GM23338 (cell line): ENCODE data around the gene RNGTT. TPM values are rescaled to one million over a fixed set of nuclear protein-coding genes. Genes with fewer than 3 reads are reported as not detected.

Experiments
- ATAC-seq: fragments of 200-7000 bp; cut with Tn5 transposase; 3 replicates; pipeline ENCODE4 v1.9.1; 2020
- DNase-seq: peaks from one replicate; pipeline ENCODE4 v3.0.0-alpha.2; 2015; ENCODE audit warnings: low spot score
- H2AFZ ChIP-seq: fragments of 200-600 bp; sonication (generic); 2 replicates; pipeline ENCODE4 v1.8.0; 2016; ENCODE audit warnings: antibody characterized with exemption, mild to moderate bottlenecking, moderate library complexity
- H3F3A ChIP-seq: fragments of 200-600 bp; sonication (generic); replicated peaks from 2 replicates; pipeline ENCODE4 v1.8.0; 2017; ENCODE audit warnings: antibody characterized with exemption, mixed run types, low read depth
- H3K27ac ChIP-seq: fragments of 200-600 bp; sonication (generic); 2 replicates; pipeline ENCODE4 v1.6.1; 2016; ENCODE audit warnings: low read depth
- H3K27me3 ChIP-seq: fragments of 200-600 bp; sonication (generic); 2 replicates; pipeline ENCODE4 v1.8.0; 2016; ENCODE audit warnings: mild to moderate bottlenecking, mixed run types, moderate library complexity; ENCODE audit not compliant: insufficient read depth
- H3K36me3 ChIP-seq: fragments of 200-600 bp; sonication (generic); 2 replicates; pipeline ENCODE4 v1.8.0; 2016; ENCODE audit warnings: mild to moderate bottlenecking; ENCODE audit not compliant: insufficient read depth
- H3K4me1 ChIP-seq: fragments of 200-600 bp; sonication (generic); 2 replicates; pipeline ENCODE4 v1.8.0; 2016; ENCODE audit warnings: mild to moderate bottlenecking, moderate library complexity; ENCODE audit not compliant: insufficient read depth
- H3K4me2 ChIP-seq: fragments of 200-600 bp; sonication (generic); 2 replicates; pipeline ENCODE4 v1.7.1; 2017; ENCODE audit warnings: mixed run types
- H3K4me3 ChIP-seq: fragments of 200-600 bp; sonication (generic); 2 replicates; pipeline ENCODE4 v1.6.1; 2016; ENCODE audit warnings: mixed run types
- H3K79me2 ChIP-seq: fragments of 200-600 bp; sonication (generic); replicated peaks from 2 replicates; pipeline ENCODE4 v1.8.0; 2017; ENCODE audit warnings: mild to moderate bottlenecking; ENCODE audit not compliant: insufficient read depth
- H3K9me2 ChIP-seq: fragments of 200-600 bp; sonication (generic); 2 replicates; pipeline ENCODE4 v1.8.0; 2017; ENCODE audit not compliant: insufficient read depth
- H4K20me1 ChIP-seq: fragments of 200-600 bp; sonication (generic); replicated peaks from 2 replicates; pipeline ENCODE4 v1.8.0; 2017; ENCODE audit warnings: mild to moderate bottlenecking; ENCODE audit not compliant: insufficient read depth
- H3K27ac Mint-ChIP-seq: 2 replicates; pipeline ENCODE4 v1.8.0; 2020; ENCODE audit warnings: inconsistent platforms, mild to moderate bottlenecking, moderate library complexity, mixed read lengths
- H3K27me3 Mint-ChIP-seq: 3 replicates; pipeline ENCODE4 v1.8.0; 2022; ENCODE audit warnings: low read depth, mild to moderate bottlenecking, moderate library complexity, mixed read lengths, inconsistent platforms; ENCODE audit not compliant: insufficient read depth, poor library complexity
- H3K36me3 Mint-ChIP-seq: 3 replicates; pipeline ENCODE4 v1.8.0; 2021; ENCODE audit warnings: low read depth, mild to moderate bottlenecking, inconsistent platforms, moderate library complexity, mixed read lengths
- H3K4me1 Mint-ChIP-seq: 3 replicates; pipeline ENCODE4 v1.8.0; 2020; ENCODE audit warnings: mild to moderate bottlenecking, inconsistent platforms, mixed read lengths
- H3K4me3 Mint-ChIP-seq: 3 replicates; pipeline ENCODE4 v1.8.0; 2021; ENCODE audit warnings: moderate library complexity, mild to moderate bottlenecking, inconsistent platforms, mixed read lengths
- H3K9me3 Mint-ChIP-seq: 3 replicates; pipeline ENCODE4 v1.8.0; 2020; ENCODE audit warnings: moderate library complexity, mild to moderate bottlenecking, inconsistent platforms, mixed read lengths
- CREB1 ChIP-seq: fragments of 250-450 bp; sonication (Bioruptor Pico); IDR thresholded peaks from 2 replicates; pipeline ENCODE4 v1.5.0; 2020; ENCODE audit warnings: low read depth, mild to moderate bottlenecking, moderate library complexity
- EZH2 ChIP-seq: fragments of 200-600 bp; sonication (generic); IDR thresholded peaks from one replicate; pipeline ENCODE4 v1.8.0; 2017; ENCODE audit warnings: antibody characterized with exemption, mild to moderate bottlenecking, low read depth; ENCODE audit not compliant: unreplicated experiment
- EZH2phosphoT487 ChIP-seq: fragments of 200-600 bp; sonication (generic); IDR thresholded peaks from one replicate; pipeline ENCODE4 v1.8.1; 2018; ENCODE audit warnings: antibody characterized with exemption; ENCODE audit not compliant: unreplicated experiment
- JUNB ChIP-seq: IDR thresholded peaks from one replicate; pipeline ENCODE4 v1.6.1; 2016; ENCODE audit warnings: antibody characterized with exemption; ENCODE audit not compliant: unreplicated experiment
- NANOG ChIP-seq: IDR thresholded peaks from 2 replicates; pipeline ENCODE4 v1.6.1; 2016; ENCODE audit warnings: antibody characterized with exemption, borderline replicate concordance
- POLR2AphosphoS5 ChIP-seq: IDR thresholded peaks from 2 replicates; pipeline ENCODE4 v1.6.1; 2016; ENCODE audit warnings: antibody characterized with exemption, low read depth
- ZNF114 ChIP-seq: fragments of 250-450 bp; sonication (Bioruptor Pico); IDR thresholded peaks from 2 replicates; pipeline ENCODE4 v1.5.0; 2020; ENCODE audit warnings: mild to moderate bottlenecking, moderate library complexity
- ZNF331 ChIP-seq: fragments of 250-450 bp; sonication (Bioruptor Pico); IDR thresholded peaks from 2 replicates; pipeline ENCODE4 v1.5.0; 2020; ENCODE audit warnings: low read depth, mild to moderate bottlenecking, moderate library complexity
- polyA plus RNA-seq: library from polyadenylated mRNA; unstranded; fragments of >200 nt; fragmentation: Nextera tagmentation; extraction: Ambion mirVana; gene quantifications from 2 replicates; pipeline ENCODE4 v1.2.1, GENCODE V29; 2016
- total RNA-seq: library from RNA; depleted of rRNA; stranded (reverse); fragments of >200 nt; shearing (Covaris generic); gene quantifications from 2 replicates; pipeline ENCODE4 v1.2.3, GENCODE V29; 2014
- TF ChIP-seq, protein P1 (sequence below), 2 experiments: fragments of 200-600 bp in 1 of 2; sonication (generic) in 1 of 2; conservative IDR thresholded peaks; 2 replicates each; pipeline versions ENCODE4 v1.5.1 to v1.6.1; 2016 to 2017; ENCODE audit warnings: antibody characterized with exemption in 2 of 2, low read depth in 2 of 2, mild to moderate bottlenecking in 2 of 2, moderate library complexity in 1 of 2
- TF ChIP-seq, protein P2 (sequence below): IDR thresholded peaks from one replicate; pipeline ENCODE4 v1.6.1; 2018; ENCODE audit warnings: antibody characterized with exemption; ENCODE audit not compliant: unreplicated experiment

Gene RNGTT
- total and polyA plus RNA-seq, 2 experiments from 2014 or later: 11.2 to 29.2 TPM

DNA sequence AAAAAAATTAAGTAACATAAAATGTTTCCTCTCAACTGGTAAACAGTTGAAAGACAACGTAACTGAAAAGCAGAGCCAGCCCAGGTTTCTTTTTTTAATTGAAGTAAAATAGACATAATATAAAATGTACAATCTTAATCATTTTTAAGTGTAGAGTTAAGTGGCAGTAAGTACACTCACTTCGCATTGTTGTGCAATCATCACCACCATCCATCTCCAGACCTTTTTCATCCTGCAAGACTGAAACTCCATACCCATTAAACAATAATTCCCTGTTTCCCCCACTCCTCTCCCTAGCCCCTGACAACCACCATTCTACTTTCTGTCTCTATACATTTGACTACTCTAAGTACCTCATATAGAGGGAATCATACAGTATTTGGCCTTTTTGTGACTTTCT, 395.7 kb downstream of the RNGTT start (continued):
- no peak for TF ChIP-seq ZNF331
- no peak for TF ChIP-seq EZH2
- no peak for TF ChIP-seq NANOG
- TF ChIP-seq POLR2AphosphoS5: no peak
- no peak for TF ChIP-seq ZNF114 (CRISPR knock-in tag)
- TF ChIP-seq EZH2phosphoT487: no peak

GRCh38 chr6:88566746-88567534, 396.5 kb downstream of the RNGTT start:
- H3K4me2 ChIP-seq: no peak overlapping the region
- peaks cover 6% of the 10 kb centered on the region for H3K27me3 Mint-ChIP-seq
- no peak overlapping the region for H3K27ac Mint-ChIP-seq

More at GRCh38 chr6:88566746-88567534, 396.5 kb downstream of the RNGTT start:
- Histone ChIP-seq H3K36me3 (no peaks in the 10 kb centered on the region), H2AFZ (peak overlapping the region; percentile 88), H3K4me1 (0 out of 2 replicates have a peak, but pooled peaks cover 6% of the 10 kb centered on the region), H4K20me1 (no peaks in the 10 kb centered on the region), H3K9me2 (no peaks in the 10 kb centered on the region), H3K79me2 (no peaks in the 10 kb centered on the region), H3K27ac (no peak overlapping the region), H3F3A (no peaks in the 10 kb centered on the region), H3K4me3 (no peak overlapping the region), H3K27me3 (no peaks in the 10 kb centered on the region)
- TF ChIP-seq ZNF114 (CRISPR knock-in tag): no peak
- no peak for TF ChIP-seq CREB1 (CRISPR knock-in tag)
- no peak for TF ChIP-seq POLR2AphosphoS5
- TF ChIP-seq EZH2phosphoT487: no peak
- TF ChIP-seq, protein P1, sequence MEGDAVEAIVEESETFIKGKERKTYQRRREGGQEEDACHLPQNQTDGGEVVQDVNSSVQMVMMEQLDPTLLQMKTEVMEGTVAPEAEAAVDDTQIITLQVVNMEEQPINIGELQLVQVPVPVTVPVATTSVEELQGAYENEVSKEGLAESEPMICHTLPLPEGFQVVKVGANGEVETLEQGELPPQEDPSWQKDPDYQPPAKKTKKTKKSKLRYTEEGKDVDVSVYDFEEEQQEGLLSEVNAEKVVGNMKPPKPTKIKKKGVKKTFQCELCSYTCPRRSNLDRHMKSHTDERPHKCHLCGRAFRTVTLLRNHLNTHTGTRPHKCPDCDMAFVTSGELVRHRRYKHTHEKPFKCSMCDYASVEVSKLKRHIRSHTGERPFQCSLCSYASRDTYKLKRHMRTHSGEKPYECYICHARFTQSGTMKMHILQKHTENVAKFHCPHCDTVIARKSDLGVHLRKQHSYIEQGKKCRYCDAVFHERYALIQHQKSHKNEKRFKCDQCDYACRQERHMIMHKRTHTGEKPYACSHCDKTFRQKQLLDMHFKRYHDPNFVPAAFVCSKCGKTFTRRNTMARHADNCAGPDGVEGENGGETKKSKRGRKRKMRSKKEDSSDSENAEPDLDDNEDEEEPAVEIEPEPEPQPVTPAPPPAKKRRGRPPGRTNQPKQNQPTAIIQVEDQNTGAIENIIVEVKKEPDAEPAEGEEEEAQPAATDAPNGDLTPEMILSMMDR (conservative IDR thresholded peaks at IDR 0.05; ENCODE audit: low read depth in 2 of 2): no peak
- TF ChIP-seq ZNF331: no peak
- no peak for TF ChIP-seq EZH2
- TF ChIP-seq, protein P2, sequence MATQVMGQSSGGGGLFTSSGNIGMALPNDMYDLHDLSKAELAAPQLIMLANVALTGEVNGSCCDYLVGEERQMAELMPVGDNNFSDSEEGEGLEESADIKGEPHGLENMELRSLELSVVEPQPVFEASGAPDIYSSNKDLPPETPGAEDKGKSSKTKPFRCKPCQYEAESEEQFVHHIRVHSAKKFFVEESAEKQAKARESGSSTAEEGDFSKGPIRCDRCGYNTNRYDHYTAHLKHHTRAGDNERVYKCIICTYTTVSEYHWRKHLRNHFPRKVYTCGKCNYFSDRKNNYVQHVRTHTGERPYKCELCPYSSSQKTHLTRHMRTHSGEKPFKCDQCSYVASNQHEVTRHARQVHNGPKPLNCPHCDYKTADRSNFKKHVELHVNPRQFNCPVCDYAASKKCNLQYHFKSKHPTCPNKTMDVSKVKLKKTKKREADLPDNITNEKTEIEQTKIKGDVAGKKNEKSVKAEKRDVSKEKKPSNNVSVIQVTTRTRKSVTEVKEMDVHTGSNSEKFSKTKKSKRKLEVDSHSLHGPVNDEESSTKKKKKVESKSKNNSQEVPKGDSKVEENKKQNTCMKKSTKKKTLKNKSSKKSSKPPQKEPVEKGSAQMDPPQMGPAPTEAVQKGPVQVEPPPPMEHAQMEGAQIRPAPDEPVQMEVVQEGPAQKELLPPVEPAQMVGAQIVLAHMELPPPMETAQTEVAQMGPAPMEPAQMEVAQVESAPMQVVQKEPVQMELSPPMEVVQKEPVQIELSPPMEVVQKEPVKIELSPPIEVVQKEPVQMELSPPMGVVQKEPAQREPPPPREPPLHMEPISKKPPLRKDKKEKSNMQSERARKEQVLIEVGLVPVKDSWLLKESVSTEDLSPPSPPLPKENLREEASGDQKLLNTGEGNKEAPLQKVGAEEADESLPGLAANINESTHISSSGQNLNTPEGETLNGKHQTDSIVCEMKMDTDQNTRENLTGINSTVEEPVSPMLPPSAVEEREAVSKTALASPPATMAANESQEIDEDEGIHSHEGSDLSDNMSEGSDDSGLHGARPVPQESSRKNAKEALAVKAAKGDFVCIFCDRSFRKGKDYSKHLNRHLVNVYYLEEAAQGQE: no peak
- no peak for TF ChIP-seq JUNB
- TF ChIP-seq NANOG: no peak
- ATAC-seq: peak; percentile 68
- peak; percentile 35 for DNase-seq
- Mint-ChIP-seq H3K4me1 (peaks cover 19% of the 10 kb centered on the region), H3K36me3 (peaks cover 16% of the 10 kb centered on the region), H3K9me3 (peaks cover 25% of the 10 kb centered on the region), H3K4me3 (no peak overlapping the region)
